Myocyte (in vitro differentiated cells): Measurements from ENCODE around the gene BPIFA3. TPM values are rescaled to one million over a fixed set of nuclear protein-coding genes. Genes with fewer than 3 reads are reported as not detected.
"Not testable (repeated sequence)": the region's sequence is repeated elsewhere in the genome, so short reads cannot be mapped to it uniquely, and the experiment has no call there.

Source experiments
- DNase-seq: peaks from one replicate; pipeline ENCODE4 v3.0.0-alpha.2; 2012; ENCODE audit warnings: low read depth
- polyA plus RNA-seq: library from polyadenylated mRNA; unstranded; fragments of >200 nt; gene quantifications from one replicate; pipeline ENCODE4 v1.2.1, GENCODE V29; 2012; ENCODE audit warnings: missing spikeins
- total RNA-seq: library from RNA; depleted of rRNA; stranded (reverse); fragments of >200 nt; gene quantifications from 2 replicates; pipeline ENCODE4 v1.2.3, GENCODE V29; 2014

The BPIFA3 gene
- not detected in 2 replicates for total RNA-seq
- not detected for polyA plus RNA-seq

GRCh38 chr20:33217052-33217451 lies at the start of gene BPIFA3:
BPIFA3 (plus strand) TSS chr20:33217352; CDS start chr20:33217537, 185 bp downstream.
- no peak for DNase-seq

- DNase-seq = no peak
Measured at GRCh38 chr20:33167859-33168258, 49.3 kb upstream of the BPIFA3 start, which contains the start of gene BPIFA2. BPIFA2 (plus strand) TSS chr20:33168159; CDS start chr20:33169146, 987 bp downstream.

GRCh38 chr20:33169176-33169794 lies 47.9 kb upstream of the BPIFA3 start:
- DNase-seq = no peak

GRCh38 chr20:33172781-33173180 lies 44.4 kb upstream of the BPIFA3 start:
- DNase-seq = no peak

GRCh38 chr20:33175123-33175522 lies 42.0 kb upstream of the BPIFA3 start:
- no peak for DNase-seq

- DNase-seq = no peak
Measured at GRCh38 chr20:33176101-33176500, 41.1 kb upstream of the BPIFA3 start.

- DNase-seq = no peak
Measured at GRCh38 chr20:33177866-33178265, 39.3 kb upstream of the BPIFA3 start.

GRCh38 chr20:33178726-33179125 lies 38.4 kb upstream of the BPIFA3 start:
- DNase-seq = no peak

- no peak for DNase-seq
Measured at GRCh38 chr20:33180169-33180568, 37.0 kb upstream of the BPIFA3 start.

- no peak for DNase-seq
Measured at GRCh38 chr20:33181482-33182093, 35.6 kb upstream of the BPIFA3 start.

GRCh38 chr20:33183312-33183711 lies 33.8 kb upstream of the BPIFA3 start:
- no peak for DNase-seq

GRCh38 chr20:33185031-33185590 lies 32.0 kb upstream of the BPIFA3 start:
- not testable (repeated sequence) for DNase-seq

- no peak for DNase-seq
Measured at GRCh38 chr20:33187491-33187890, 29.7 kb upstream of the BPIFA3 start.

- no peak for DNase-seq
Measured at GRCh38 chr20:33188421-33188820, 28.7 kb upstream of the BPIFA3 start.

GRCh38 chr20:33191484-33191883 lies 25.7 kb upstream of the BPIFA3 start:
- no peak for DNase-seq

GRCh38 chr20:33191955-33192354 lies 25.2 kb upstream of the BPIFA3 start:
- no peak for DNase-seq

- DNase-seq = peak; percentile 2
Measured at GRCh38 chr20:33192912-33193501, 24.1 kb upstream of the BPIFA3 start.

GRCh38 chr20:33199026-33199425 lies 18.1 kb upstream of the BPIFA3 start:
- DNase-seq = no peak

- DNase-seq = no peak
Measured at GRCh38 chr20:33202451-33202850, 14.7 kb upstream of the BPIFA3 start.

- DNase-seq = no peak
Measured at GRCh38 chr20:33203444-33203843, 13.7 kb upstream of the BPIFA3 start.

- peak; percentile 80 for DNase-seq
Measured at GRCh38 chr20:33209789-33210188, 7.4 kb upstream of the BPIFA3 start.

GRCh38 chr20:33210371-33210770 lies 6.8 kb upstream of the BPIFA3 start:
- no peak for DNase-seq
